Kidney epithelial cell (primary cell): ENCODE data around the gene MED14. TPM values are rescaled to one million over a fixed set of nuclear protein-coding genes. Genes with fewer than 3 reads are reported as not detected.

Experiments
- DNase-seq: peaks from one replicate; pipeline ENCODE4 v3.0.0-alpha.2; 2010; ENCODE audit warnings: low read depth
- H3K27me3 ChIP-seq: 2 replicates; pipeline ENCODE4 v1.6.0; 2011; ENCODE audit warnings: low read length; ENCODE audit not compliant: control insufficient read depth, insufficient read depth
- H3K36me3 ChIP-seq: 2 replicates; pipeline ENCODE4 v1.5.1; 2011; ENCODE audit warnings: low read length; ENCODE audit not compliant: control insufficient read depth, insufficient read depth
- H3K4me3 ChIP-seq: 2 replicates; pipeline ENCODE4 v1.5.1; 2011; ENCODE audit warnings: low read depth, mild to moderate bottlenecking, control low read depth, low read length
- CTCF ChIP-seq: IDR thresholded peaks from 2 replicates; pipeline ENCODE4 v1.5.1; 2011; ENCODE audit warnings: mild to moderate bottlenecking, moderate library complexity, low read length, control low read depth, inconsistent platforms; ENCODE audit not compliant: insufficient read depth, poor library complexity, severe bottlenecking
- total RNA-seq: library from RNA; depleted of rRNA; stranded (reverse); fragments of >200 nt; gene quantifications from 2 replicates; pipeline ENCODE4 v1.2.3, GENCODE V29; 2015

Gene MED14
- total RNA-seq, 1 donor from 2014 or later = 22.1 TPM

DNA sequence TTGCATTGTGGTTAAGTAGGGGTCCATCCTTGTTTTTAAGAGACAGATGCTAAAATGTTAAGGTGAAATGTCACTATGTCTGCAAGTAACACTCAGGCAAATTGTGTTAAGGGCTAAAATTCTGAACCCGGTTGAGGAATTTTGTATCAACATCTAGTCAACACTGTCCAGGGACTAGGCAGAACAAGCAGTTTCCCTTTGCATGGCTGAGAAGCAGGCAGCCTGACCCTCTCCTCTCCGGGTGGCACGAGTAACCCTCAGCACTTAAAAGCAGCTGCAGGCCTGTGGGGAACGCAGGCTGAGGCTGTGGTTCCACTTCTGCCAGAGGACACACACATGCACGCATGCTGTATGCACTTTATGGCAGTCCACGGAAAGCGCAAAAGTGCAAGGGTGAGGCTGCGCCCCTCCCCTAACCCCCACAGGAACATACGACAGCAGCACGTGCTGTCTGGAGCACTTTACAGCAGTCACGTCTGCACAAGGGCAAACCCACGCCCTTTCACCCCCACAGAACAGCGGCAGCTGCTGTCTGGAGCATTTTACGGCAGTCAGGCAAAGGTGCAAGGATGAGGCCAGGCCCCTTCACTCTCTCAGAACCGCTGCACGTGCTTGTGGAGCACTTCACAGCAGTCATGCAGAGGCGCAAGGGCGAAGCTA, 112.7 kb downstream of the MED14 start:
- no peak overlapping the region for H3K4me3 ChIP-seq
- TF ChIP-seq CTCF = no peak
- H3K27me3 ChIP-seq = no peaks in the 10 kb centered on the region
- no peak for DNase-seq
- H3K36me3 ChIP-seq = no peaks in the 10 kb centered on the region

DNA sequence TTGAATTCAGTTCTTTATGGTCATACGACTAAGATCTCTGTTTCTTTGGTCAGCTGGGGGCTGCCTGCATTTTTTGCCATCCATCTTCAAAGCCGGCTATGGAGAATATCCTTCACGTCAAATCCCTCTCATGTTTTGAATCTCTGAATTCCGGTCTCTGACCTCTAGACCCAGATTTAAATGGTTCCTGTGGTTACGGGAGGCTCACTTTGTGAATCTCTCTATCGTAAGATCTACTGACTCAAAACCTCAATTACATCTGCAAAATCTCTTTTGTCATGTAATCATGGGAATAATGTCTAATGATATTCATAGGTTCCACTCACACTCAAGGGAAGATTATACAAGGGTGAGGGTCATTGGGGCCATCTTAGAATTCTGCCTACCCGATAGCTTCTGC, 117.8 kb downstream of the MED14 start:
- TF ChIP-seq CTCF = no peak
- no peaks in the 10 kb centered on the region for H3K27me3 ChIP-seq
- DNase-seq = no peak
- H3K4me3 ChIP-seq = no peak overlapping the region
- H3K36me3 ChIP-seq = no peaks in the 10 kb centered on the region

DNA sequence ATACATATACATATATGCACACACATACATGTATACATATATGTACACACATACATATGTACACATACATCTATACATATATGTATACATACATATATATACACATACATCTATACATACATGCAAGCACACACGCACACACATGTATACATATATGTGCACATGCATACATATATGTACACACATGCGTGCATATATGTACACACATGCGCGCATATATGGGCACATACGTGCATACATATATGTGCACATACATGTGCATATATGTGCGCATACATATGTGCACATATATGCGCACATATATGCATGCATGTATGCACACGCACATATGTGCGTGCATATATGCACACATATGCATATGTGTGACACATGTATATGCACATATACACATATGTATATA, 119.4 kb downstream of the MED14 start:
- TF ChIP-seq CTCF = no peak
- no peaks in the 10 kb centered on the region for H3K27me3 ChIP-seq
- no peaks in the 10 kb centered on the region for H3K36me3 ChIP-seq
- no peak for DNase-seq
- no peak overlapping the region for H3K4me3 ChIP-seq

GRCh38 chrX:40612511-40612910, 122.8 kb downstream of the MED14 start:
- no peaks in the 10 kb centered on the region for H3K27me3 ChIP-seq
- H3K36me3 ChIP-seq = no peaks in the 10 kb centered on the region
- H3K4me3 ChIP-seq = no peak overlapping the region
- no peak for TF ChIP-seq CTCF
- no peak for DNase-seq

GRCh38 chrX:40607381-40607780, 128.0 kb downstream of the MED14 start:
- Histone ChIP-seq H3K27me3 (no peaks in the 10 kb centered on the region), H3K4me3 (no peak overlapping the region), H3K36me3 (no peaks in the 10 kb centered on the region)
- TF ChIP-seq CTCF = no peak
- no peak for DNase-seq

DNA sequence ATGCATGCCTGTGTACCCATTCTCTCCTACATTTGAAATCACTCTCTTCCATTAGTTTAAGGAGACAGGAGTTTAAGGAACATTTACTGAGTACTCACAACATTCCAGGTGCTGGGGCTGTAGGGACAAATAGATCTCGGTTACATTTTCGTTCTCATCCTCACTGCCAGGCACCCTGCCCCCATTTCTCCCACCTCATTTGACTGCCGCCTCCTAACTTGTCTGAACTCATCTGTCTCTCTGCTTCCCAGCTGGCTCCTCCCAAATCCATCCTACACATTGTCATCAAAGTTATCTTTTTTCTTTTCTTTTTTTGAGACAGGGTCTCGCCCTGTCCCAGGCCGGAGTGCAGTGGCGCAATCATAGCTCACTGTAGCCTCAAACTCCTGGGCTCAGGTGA, 131.9 kb downstream of the MED14 start:
- DNase-seq = no peak
- Histone ChIP-seq H3K27me3 (no peaks in the 10 kb centered on the region), H3K4me3 (no peak overlapping the region), H3K36me3 (no peaks in the 10 kb centered on the region)
- no peak for TF ChIP-seq CTCF
